HCT116 (cell line): ENCODE results near the gene CARNS1. TPM values are rescaled to one million over a fixed set of nuclear protein-coding genes. Genes with fewer than 3 reads are reported as not detected.

Source experiments
- ATAC-seq: fragments of 200-7000 bp; cut with Tn5 transposase; 2 replicates; pipeline ENCODE4 v1.9.1; 2020; ENCODE audit warnings: mild to moderate bottlenecking, moderate library complexity
- BruUV-seq: library from RNA; stranded (reverse); fragments of 400-500 nt; replicated peaks from 2 replicates; lab custom pipeline; 2021; lab: Mats Ljungman, UMichigan
- CTCF ChIA-PET: fragments of 300-600 bp; sonication (Branson Sonifier 250); formaldehyde crosslinking; loops from one replicate; lab custom pipeline; 2021; ENCODE audit warnings: antibody characterized with exemption; lab: Charles Lee
- POLR2A ChIA-PET: fragments of 300-600, 350-600 bp; sonication (Branson Sonifier 250); formaldehyde crosslinking; loops from one replicate; lab custom pipeline; 2021; ENCODE audit warnings: antibody characterized with exemption; lab: Charles Lee
- RAD21 ChIA-PET, 2 experiments: fragments of 300-600 bp; sonication (Branson Sonifier 250); formaldehyde crosslinking; loops; one replicate each; lab custom pipeline; 2023; ENCODE audit warnings: low total read pairs in 2 of 2; ENCODE audit not compliant: uncharacterized antibody in 2 of 2, unreplicated experiment in 2 of 2, low non-redundant PET in 1 of 2; lab: Charles Lee
- DNase-seq: peaks from one replicate; pipeline ENCODE4 v3.0.0-alpha.2; 2010; ENCODE audit warnings: low read depth, low spot score
- H2AFZ ChIP-seq: fragments of 200-600 bp; shearing (Covaris generic), sonication (generic); 2 replicates; pipeline ENCODE4 v1.6.1; 2017; ENCODE audit warnings: low read depth, mixed run types, mixed read lengths, antibody characterized with exemption, low read length; ENCODE audit not compliant: poor library complexity, severe bottlenecking
- H3K27ac ChIP-seq: 2 replicates; pipeline ENCODE4 v1.5.1; 2012; ENCODE audit warnings: low read depth, low read length
- H3K27me3 ChIP-seq: fragments of 200-600 bp; sonication (generic); 2 replicates; pipeline ENCODE4 v1.6.1; 2016; ENCODE audit warnings: mixed run types, low read length, mixed read lengths; ENCODE audit not compliant: insufficient read depth
- H3K36me3 ChIP-seq, 2 experiments: fragments of 200-500 bp in 1 of 2; fragments of 200-600 bp in 1 of 2; sonication (Bioruptor generic) in 1 of 2; sonication (generic) in 1 of 2; 2 replicates each; pipeline versions ENCODE4 v1.5.1 to v1.6.1; 2014 to 2016; ENCODE audit warnings: low read length in 2 of 2, inconsistent platforms in 1 of 2, mixed read lengths in 1 of 2, mixed run types in 1 of 2; ENCODE audit not compliant: insufficient read depth in 2 of 2, control insufficient read depth in 1 of 2
- H3K4me1 ChIP-seq, 2 experiments: fragments of 200-600 bp in 1 of 2; sonication (generic) in 1 of 2; 2 replicates each; pipeline versions ENCODE4 v1.5.1 to v1.6.1; 2012 to 2017; ENCODE audit warnings: low read length in 2 of 2, inconsistent platforms in 1 of 2, mild to moderate bottlenecking in 1 of 2, mixed read lengths in 1 of 2, mixed run types in 1 of 2, moderate library complexity in 1 of 2; ENCODE audit not compliant: insufficient read depth in 2 of 2, control insufficient read depth in 1 of 2
- H3K4me2 ChIP-seq: fragments of 200-600 bp; sonication (generic); 2 replicates; pipeline ENCODE4 v1.6.1; 2017; ENCODE audit warnings: mixed run types, low read length, mixed read lengths
- H3K4me3 ChIP-seq, 2 experiments: fragments of 200-600 bp in 1 of 2; sonication (generic) in 1 of 2; replicated peaks in 1 of 2; 2 replicates each; pipeline ENCODE4 v1.5.1; 2011 to 2016; ENCODE audit warnings: low read length in 2 of 2, control low read depth in 1 of 2, low read depth in 1 of 2, mild to moderate bottlenecking in 1 of 2, mixed read lengths in 1 of 2, mixed run types in 1 of 2
- H3K79me2 ChIP-seq: fragments of 200-600 bp; sonication (generic); 2 replicates; pipeline ENCODE4 v1.6.1; 2017; ENCODE audit warnings: mild to moderate bottlenecking, mixed run types, low read length, moderate library complexity, mixed read lengths; ENCODE audit not compliant: insufficient read depth
- H3K9ac ChIP-seq: fragments of 200-600 bp; sonication (generic); 2 replicates; pipeline ENCODE4 v1.6.1; 2016; ENCODE audit warnings: low read length, mixed read lengths
- H3K9me2 ChIP-seq: fragments of 200-600 bp; sonication (generic), shearing (Covaris generic); 2 replicates; pipeline ENCODE4 v1.6.1; 2017; ENCODE audit warnings: mixed run types, mild to moderate bottlenecking, moderate library complexity; ENCODE audit not compliant: insufficient read depth
- H3K9me3 ChIP-seq, 2 experiments: fragments of 200-500 bp in 1 of 2; fragments of 200-600 bp in 1 of 2; sonication (Bioruptor generic) in 1 of 2; sonication (generic) in 1 of 2; 2 replicates each; pipeline ENCODE4 v1.6.1; 2014 to 2017; ENCODE audit warnings: low read length in 2 of 2, mixed read lengths in 2 of 2, inconsistent platforms in 1 of 2, low read depth in 1 of 2, mild to moderate bottlenecking in 1 of 2, mixed run types in 1 of 2, moderate library complexity in 1 of 2; ENCODE audit not compliant: control insufficient read depth in 1 of 2, insufficient read depth in 1 of 2
- H4K20me1 ChIP-seq: fragments of 200-600 bp; sonication (generic), shearing (Covaris generic); 2 replicates; pipeline ENCODE4 v1.6.1; 2017; ENCODE audit warnings: mixed run types, mild to moderate bottlenecking, moderate library complexity; ENCODE audit not compliant: insufficient read depth
- CBX3 ChIP-seq: IDR thresholded peaks from 2 replicates; pipeline ENCODE4 v1.6.1; 2012; ENCODE audit warnings: low read depth
- EGR1 ChIP-seq: IDR thresholded peaks from 2 replicates; pipeline ENCODE4 v1.6.1; 2012; ENCODE audit warnings: low read depth
- JUND ChIP-seq: IDR thresholded peaks from 2 replicates; pipeline ENCODE4 v1.6.1; 2012
- RAD21 ChIP-seq: IDR thresholded peaks from 2 replicates; pipeline ENCODE4 v1.6.1; 2012; ENCODE audit warnings: low read depth, mild to moderate bottlenecking
- SP1 ChIP-seq: IDR thresholded peaks from 2 replicates; pipeline ENCODE4 v1.6.1; 2012; ENCODE audit warnings: low read depth
- TCF7L2 ChIP-seq: IDR thresholded peaks from 2 replicates; pipeline ENCODE4 v1.7.0; 2011; ENCODE audit warnings: borderline replicate concordance, inconsistent platforms; ENCODE audit not compliant: insufficient read depth, insufficient read length; ENCODE audit errors: extremely low read depth
- ZFX ChIP-seq: fragments of 450-650 bp; IDR thresholded peaks from 2 replicates; pipeline ENCODE4 v1.6.1; 2017
- ZNF274 ChIP-seq: fragments of 200-500 bp; sonication (Bioruptor generic); IDR thresholded peaks from 2 replicates; pipeline ENCODE4 v1.6.1; 2014; ENCODE audit warnings: mild to moderate bottlenecking, low read depth, low read length, inconsistent platforms
- intact Hi-C: fragments of 100-400 bp; cut with micrococcal nuclease; formaldehyde crosslinking; loops from 2 replicates; pipeline ENCODE4 v1.10.0; 2022
- total RNA-seq: library from RNA; stranded (reverse); gene quantifications from one replicate; pipeline ENCODE4 v1.2.1, GENCODE V29; 2021; ENCODE audit not compliant: unreplicated experiment
- TF ChIP-seq, protein P1 (sequence below): IDR thresholded peaks from 2 replicates; pipeline ENCODE4 v1.6.1; 2012
- TF ChIP-seq, protein P2 (sequence below): IDR thresholded peaks from 2 replicates; pipeline ENCODE4 v1.6.1; 2012

The CARNS1 gene
- total RNA-seq, 1 experiment from 2014 or later = 1.0 TPM

DNA sequence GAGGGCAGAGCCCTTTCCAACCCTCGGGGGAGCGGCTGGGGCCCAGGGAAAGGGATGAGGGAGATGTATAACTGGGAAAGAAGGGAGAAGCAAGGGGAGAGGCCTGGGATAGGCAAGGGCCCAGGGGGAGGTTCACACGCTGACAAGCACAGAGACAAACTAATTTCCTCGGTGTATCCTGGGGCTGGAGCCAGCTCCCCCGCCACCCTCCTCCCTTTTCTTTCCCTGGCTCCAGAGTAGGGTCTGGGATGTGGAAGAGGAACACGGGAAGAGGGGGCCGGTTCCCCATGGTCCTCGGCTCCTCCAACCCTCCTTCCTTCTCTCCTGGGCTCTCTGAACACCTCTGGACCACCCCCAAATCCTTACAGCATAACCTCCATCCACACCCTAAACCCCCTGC, 48.9 kb upstream of the CARNS1 start (continued):
- TF ChIP-seq ZFX = no peak
- TF ChIP-seq, protein P1, sequence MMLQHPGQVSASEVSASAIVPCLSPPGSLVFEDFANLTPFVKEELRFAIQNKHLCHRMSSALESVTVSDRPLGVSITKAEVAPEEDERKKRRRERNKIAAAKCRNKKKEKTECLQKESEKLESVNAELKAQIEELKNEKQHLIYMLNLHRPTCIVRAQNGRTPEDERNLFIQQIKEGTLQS = no peak

DNA sequence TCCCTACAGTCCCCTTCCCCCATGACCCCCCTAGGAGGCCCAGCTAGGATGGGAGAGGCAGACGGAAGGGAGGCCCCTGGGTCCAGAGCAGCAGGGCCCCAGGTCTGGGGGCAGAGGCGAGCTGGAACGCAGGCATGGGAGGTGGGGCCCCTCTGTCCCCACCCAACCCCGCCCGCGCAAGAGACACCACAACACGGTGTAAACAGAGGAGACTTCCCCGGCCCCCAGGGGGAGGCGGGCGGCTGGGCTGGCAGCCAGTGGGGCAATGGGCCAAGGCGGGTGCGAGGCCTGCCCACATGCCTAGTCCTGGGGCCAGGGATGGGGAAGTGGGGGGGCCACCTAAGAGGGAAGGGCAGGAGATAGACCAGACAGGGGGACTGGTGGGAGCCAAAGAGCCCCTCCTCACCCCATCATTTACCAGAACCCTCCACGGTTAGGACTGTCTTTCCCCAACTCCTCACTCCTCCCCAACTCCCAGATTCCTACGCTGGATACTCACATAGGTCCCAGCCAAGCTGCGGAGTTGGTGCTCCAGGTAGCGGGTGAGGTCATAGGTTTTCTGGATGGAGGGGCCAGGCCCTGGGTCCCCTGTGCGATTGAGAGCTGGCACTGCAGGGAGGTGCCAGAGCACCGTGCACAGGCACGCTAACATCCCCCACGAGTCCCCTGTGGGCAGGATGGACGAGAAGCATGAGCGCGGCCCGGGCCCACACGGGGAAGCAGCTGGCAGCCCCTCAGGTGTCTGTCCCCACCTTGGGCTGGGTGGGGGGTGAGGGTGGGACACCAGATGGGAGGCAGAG, 48.3 kb upstream of the CARNS1 start:
- H3K36me3 ChIP-seq = peaks cover 0 to 12% of the 10 kb centered on the region in 2 experiments; a peak in 2 of 4 replicates
- no peak overlapping the region for H3K9ac ChIP-seq
- BruUV-seq = no TSS peak
- no peak overlapping the region for H2AFZ ChIP-seq
- H3K27me3 ChIP-seq = no peaks in the 10 kb centered on the region
- ATAC-seq = no peak
- H3K4me2 ChIP-seq = no peak overlapping the region
- H4K20me1 ChIP-seq = no peaks in the 10 kb centered on the region
- no peak for DNase-seq
- no peak overlapping the region for H3K4me3 ChIP-seq
- peaks cover 52% of the 10 kb centered on the region for H3K79me2 ChIP-seq
- H3K4me1 ChIP-seq = peaks cover 15 to 55% of the 10 kb centered on the region in 2 experiments
- no peak overlapping the region; the same call in 1 of the 2 replicates for H3K27ac ChIP-seq
- CTCF ChIA-PET = no interaction called here
- POLR2A ChIA-PET = no interaction called here
- intact Hi-C loops = no loop called here
- TF ChIP-seq CBX3 = no peak
- no peak for TF ChIP-seq TCF7L2
- no peak for TF ChIP-seq ZFX
- TF ChIP-seq, protein P2, sequence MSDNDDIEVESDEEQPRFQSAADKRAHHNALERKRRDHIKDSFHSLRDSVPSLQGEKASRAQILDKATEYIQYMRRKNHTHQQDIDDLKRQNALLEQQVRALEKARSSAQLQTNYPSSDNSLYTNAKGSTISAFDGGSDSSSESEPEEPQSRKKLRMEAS = no peak
- no peak for TF ChIP-seq SP1
- TF ChIP-seq JUND = no peak
- no peak for TF ChIP-seq ZNF274
- no peak for TF ChIP-seq RAD21
- no peak for TF ChIP-seq EGR1
- RAD21 ChIA-PET = no interaction called here
- no peaks in the 10 kb centered on the region for H3K9me3 ChIP-seq
- no peaks in the 10 kb centered on the region for H3K9me2 ChIP-seq
